Measurements from ENCODE around the gene PDS5A.

DNA sequence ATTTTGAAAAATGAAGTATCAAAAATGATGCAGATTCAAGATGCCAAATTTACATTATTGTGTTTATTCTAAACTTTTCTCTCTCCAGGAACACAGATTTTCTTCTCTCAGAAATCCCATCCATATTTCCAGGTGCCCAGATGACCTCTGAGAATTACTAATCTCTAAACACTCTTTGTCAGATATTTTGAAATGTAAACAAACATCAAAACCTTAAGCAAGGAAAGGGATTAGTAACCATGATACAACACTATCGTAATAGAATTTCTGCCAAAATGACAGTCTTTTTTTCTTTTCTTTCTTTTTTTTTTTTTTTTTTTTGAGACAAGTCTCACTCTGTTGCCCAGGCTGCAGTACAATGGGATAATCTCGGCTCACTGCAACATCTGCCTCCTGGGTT, 76.7 kb downstream of the PDS5A start:
- TF ChIP-seq, protein P1, sequence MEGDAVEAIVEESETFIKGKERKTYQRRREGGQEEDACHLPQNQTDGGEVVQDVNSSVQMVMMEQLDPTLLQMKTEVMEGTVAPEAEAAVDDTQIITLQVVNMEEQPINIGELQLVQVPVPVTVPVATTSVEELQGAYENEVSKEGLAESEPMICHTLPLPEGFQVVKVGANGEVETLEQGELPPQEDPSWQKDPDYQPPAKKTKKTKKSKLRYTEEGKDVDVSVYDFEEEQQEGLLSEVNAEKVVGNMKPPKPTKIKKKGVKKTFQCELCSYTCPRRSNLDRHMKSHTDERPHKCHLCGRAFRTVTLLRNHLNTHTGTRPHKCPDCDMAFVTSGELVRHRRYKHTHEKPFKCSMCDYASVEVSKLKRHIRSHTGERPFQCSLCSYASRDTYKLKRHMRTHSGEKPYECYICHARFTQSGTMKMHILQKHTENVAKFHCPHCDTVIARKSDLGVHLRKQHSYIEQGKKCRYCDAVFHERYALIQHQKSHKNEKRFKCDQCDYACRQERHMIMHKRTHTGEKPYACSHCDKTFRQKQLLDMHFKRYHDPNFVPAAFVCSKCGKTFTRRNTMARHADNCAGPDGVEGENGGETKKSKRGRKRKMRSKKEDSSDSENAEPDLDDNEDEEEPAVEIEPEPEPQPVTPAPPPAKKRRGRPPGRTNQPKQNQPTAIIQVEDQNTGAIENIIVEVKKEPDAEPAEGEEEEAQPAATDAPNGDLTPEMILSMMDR (IDR thresholded peaks at IDR 0.05; ENCODE audit: low read depth, low read length, poor library complexity, severe bottlenecking): no peak
- TF ChIP-seq EZH2phosphoT487 (IDR thresholded peaks at IDR 0.05; ENCODE audit: borderline replicate concordance, low read length): no peak
